WTC11 (cell line): Measurements from ENCODE around the gene TBC1D22A.

Experiments
- FOXP1 ChIP-seq: sonication (generic); formaldehyde crosslinking; IDR thresholded peaks from 2 replicates; pipeline ENCODE4 v1.8.0; 2022; ENCODE audit warnings: missing genetic modification reagents, mild to moderate bottlenecking, moderate library complexity, borderline replicate concordance
- NFYB ChIP-seq: sonication (generic); formaldehyde crosslinking; conservative IDR thresholded peaks from 2 replicates; pipeline ENCODE4 v1.8.0; 2022; ENCODE audit warnings: low read depth, missing genetic modification reagents
- SMAD4 ChIP-seq: sonication (generic); formaldehyde crosslinking; IDR thresholded peaks from 2 replicates; pipeline ENCODE4 v1.8.0; 2022; ENCODE audit warnings: mild to moderate bottlenecking, missing genetic modification reagents
- TP53 ChIP-seq: sonication (generic); formaldehyde crosslinking; IDR thresholded peaks from 2 replicates; pipeline ENCODE4 v1.8.1; 2023; ENCODE audit warnings: mild to moderate bottlenecking, missing genetic modification reagents
- ZNF121 ChIP-seq: sonication (generic); formaldehyde crosslinking; IDR thresholded peaks from 2 replicates; pipeline ENCODE4 v1.8.0; 2023; ENCODE audit warnings: missing genetic modification reagents
- TF ChIP-seq, protein P1 (sequence below): sonication (generic); formaldehyde crosslinking; IDR thresholded peaks from 2 replicates; pipeline ENCODE4 v1.8.0; 2022; ENCODE audit warnings: mild to moderate bottlenecking, missing genetic modification reagents
- TF ChIP-seq, protein P2 (sequence below): sonication (generic); formaldehyde crosslinking; IDR thresholded peaks from 2 replicates; pipeline ENCODE4 v1.8.1; 2023; ENCODE audit warnings: mild to moderate bottlenecking, missing genetic modification reagents, moderate library complexity
- TF ChIP-seq, protein P3 (sequence below): sonication (generic); formaldehyde crosslinking; IDR thresholded peaks from 2 replicates; pipeline ENCODE4 v1.8.1; 2022; ENCODE audit warnings: mild to moderate bottlenecking, moderate library complexity, missing genetic modification reagents
- TF ChIP-seq, protein P4 (sequence below): sonication (generic); formaldehyde crosslinking; IDR thresholded peaks from 2 replicates; pipeline ENCODE4 v1.8.1; 2023; ENCODE audit warnings: mild to moderate bottlenecking, moderate library complexity, missing genetic modification reagents
- TF ChIP-seq, protein P5 (sequence below): fragments of 200-600 bp; IDR thresholded peaks from 2 replicates; pipeline ENCODE4 v1.8.0; 2022; ENCODE audit warnings: antibody characterized with exemption
- TF ChIP-seq, protein P6 (sequence below): sonication (generic); formaldehyde crosslinking; IDR thresholded peaks from 2 replicates; pipeline ENCODE4 v1.8.1; 2022; ENCODE audit warnings: missing genetic modification reagents, borderline replicate concordance

DNA sequence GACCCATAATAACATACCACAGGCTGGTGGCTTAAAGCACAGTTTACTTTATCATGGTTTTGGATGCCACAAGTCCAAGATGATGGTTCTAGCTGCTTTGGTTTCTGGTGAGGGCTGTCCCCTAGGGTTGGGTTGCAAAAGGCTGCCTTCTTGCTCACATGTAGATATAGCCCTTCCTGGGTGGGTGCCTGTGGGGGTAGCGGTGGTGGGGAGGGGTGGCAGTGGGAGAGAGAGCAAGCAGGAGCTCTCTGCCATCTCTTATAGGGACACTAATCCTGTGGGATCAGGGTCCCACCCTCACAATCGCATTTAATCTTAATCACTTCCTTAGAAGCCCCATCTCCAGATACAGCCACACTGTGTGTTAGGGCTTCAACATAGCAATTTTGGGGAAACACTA lies 245.0 kb downstream of the TBC1D22A start:
- TF ChIP-seq, protein P1, sequence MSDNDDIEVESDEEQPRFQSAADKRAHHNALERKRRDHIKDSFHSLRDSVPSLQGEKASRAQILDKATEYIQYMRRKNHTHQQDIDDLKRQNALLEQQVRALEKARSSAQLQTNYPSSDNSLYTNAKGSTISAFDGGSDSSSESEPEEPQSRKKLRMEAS (CRISPR knock-in tag) = no peak
- TF ChIP-seq, protein P2, sequence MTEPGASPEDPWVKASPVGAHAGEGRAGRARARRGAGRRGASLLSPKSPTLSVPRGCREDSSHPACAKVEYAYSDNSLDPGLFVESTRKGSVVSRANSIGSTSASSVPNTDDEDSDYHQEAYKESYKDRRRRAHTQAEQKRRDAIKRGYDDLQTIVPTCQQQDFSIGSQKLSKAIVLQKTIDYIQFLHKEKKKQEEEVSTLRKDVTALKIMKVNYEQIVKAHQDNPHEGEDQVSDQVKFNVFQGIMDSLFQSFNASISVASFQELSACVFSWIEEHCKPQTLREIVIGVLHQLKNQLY (CRISPR knock-in tag) = no peak
- TF ChIP-seq, protein P3, sequence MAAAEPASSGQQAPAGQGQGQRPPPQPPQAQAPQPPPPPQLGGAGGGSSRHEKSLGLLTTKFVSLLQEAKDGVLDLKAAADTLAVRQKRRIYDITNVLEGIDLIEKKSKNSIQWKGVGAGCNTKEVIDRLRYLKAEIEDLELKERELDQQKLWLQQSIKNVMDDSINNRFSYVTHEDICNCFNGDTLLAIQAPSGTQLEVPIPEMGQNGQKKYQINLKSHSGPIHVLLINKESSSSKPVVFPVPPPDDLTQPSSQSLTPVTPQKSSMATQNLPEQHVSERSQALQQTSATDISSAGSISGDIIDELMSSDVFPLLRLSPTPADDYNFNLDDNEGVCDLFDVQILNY (CRISPR knock-in tag) = no peak
- TF ChIP-seq, protein P4, sequence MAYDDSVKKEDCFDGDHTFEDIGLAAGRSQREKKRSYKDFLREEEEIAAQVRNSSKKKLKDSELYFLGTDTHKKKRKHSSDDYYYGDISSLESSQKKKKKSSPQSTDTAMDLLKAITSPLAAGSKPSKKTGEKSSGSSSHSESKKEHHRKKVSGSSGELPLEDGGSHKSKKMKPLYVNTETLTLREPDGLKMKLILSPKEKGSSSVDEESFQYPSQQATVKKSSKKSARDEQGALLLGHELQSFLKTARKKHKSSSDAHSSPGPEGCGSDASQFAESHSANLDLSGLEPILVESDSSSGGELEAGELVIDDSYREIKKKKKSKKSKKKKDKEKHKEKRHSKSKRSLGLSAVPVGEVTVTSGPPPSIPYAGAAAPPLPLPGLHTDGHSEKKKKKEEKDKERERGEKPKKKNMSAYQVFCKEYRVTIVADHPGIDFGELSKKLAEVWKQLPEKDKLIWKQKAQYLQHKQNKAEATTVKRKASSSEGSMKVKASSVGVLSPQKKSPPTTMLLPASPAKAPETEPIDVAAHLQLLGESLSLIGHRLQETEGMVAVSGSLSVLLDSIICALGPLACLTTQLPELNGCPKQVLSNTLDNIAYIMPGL (CRISPR knock-in tag) = no peak
- TF ChIP-seq FOXP1 (CRISPR knock-in tag) = no peak
- no peak for TF ChIP-seq SMAD4
- TF ChIP-seq TP53 (CRISPR knock-in tag) = no peak
- TF ChIP-seq, protein P5, sequence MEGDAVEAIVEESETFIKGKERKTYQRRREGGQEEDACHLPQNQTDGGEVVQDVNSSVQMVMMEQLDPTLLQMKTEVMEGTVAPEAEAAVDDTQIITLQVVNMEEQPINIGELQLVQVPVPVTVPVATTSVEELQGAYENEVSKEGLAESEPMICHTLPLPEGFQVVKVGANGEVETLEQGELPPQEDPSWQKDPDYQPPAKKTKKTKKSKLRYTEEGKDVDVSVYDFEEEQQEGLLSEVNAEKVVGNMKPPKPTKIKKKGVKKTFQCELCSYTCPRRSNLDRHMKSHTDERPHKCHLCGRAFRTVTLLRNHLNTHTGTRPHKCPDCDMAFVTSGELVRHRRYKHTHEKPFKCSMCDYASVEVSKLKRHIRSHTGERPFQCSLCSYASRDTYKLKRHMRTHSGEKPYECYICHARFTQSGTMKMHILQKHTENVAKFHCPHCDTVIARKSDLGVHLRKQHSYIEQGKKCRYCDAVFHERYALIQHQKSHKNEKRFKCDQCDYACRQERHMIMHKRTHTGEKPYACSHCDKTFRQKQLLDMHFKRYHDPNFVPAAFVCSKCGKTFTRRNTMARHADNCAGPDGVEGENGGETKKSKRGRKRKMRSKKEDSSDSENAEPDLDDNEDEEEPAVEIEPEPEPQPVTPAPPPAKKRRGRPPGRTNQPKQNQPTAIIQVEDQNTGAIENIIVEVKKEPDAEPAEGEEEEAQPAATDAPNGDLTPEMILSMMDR = no peak
- TF ChIP-seq, protein P6, sequence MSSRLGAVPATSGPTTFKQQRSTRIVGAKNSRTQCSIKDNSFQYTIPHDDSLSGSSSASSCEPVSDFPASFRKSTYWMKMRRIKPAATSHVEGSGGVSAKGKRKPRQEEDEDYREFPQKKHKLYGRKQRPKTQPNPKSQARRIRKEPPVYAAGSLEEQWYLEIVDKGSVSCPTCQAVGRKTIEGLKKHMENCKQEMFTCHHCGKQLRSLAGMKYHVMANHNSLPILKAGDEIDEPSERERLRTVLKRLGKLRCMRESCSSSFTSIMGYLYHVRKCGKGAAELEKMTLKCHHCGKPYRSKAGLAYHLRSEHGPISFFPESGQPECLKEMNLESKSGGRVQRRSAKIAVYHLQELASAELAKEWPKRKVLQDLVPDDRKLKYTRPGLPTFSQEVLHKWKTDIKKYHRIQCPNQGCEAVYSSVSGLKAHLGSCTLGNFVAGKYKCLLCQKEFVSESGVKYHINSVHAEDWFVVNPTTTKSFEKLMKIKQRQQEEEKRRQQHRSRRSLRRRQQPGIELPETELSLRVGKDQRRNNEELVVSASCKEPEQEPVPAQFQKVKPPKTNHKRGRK (CRISPR knock-in tag) = no peak
- no peak for TF ChIP-seq ZNF121
- no peak for TF ChIP-seq NFYB
